Ramos (cell line): ENCODE measurements around the gene UTF1.

Source experiments
- in situ Hi-C: fragments of 300-500 bp; cut with MboI; formaldehyde crosslinking; loops from one replicate; pipeline ENCODE4 v1.14.3; 2022; ENCODE audit warnings: low sequenced_read_pairs; ENCODE audit not compliant: unreplicated experiment

The UTF1 gene

DNA sequence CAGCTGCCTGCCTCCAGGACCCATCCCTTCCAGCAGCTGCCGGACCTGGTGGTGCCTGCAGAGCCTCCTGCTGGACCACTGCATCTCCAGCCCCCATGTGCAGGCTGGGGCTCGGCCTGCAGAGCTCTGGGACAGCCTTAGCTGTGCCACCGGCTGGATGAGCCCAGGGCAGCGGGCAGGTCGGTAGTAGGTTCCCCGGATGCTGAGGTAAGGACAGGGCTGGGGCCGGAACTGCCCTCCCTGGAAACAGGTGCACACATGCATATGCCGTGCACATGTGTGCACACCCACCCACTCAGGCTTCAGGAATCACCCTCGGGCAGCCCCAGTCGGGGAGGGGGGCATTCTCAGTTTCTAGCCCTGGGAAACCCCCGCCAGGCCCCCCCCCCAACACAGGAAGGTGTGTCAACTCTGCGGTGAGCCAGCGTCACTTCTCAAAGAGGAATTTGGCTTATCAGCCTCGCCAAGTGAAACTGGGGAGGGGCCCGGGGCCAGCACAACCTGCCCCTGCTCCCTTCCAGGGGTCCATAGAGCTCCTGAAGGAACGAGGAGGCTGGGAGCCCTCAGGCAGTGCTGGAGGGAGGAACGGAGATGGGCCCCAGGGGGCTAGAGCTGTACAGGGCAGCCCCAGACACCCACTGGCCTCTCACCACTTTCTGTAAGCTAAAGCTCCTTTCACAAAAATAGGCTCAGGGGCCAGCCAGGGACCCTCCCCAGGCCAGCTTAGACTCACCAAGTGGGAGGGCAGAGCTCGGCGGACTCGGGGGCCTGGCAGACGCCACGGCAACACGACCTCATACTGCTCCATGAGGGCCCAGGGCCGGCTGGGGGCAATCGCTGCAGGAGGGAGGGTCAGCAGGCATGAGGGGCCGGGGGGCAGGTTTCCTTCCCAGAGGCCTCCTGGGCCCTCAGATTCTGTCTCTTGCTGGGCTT, 45.0 kb downstream of the UTF1 start:
- in situ Hi-C loops: no loop called here

DNA sequence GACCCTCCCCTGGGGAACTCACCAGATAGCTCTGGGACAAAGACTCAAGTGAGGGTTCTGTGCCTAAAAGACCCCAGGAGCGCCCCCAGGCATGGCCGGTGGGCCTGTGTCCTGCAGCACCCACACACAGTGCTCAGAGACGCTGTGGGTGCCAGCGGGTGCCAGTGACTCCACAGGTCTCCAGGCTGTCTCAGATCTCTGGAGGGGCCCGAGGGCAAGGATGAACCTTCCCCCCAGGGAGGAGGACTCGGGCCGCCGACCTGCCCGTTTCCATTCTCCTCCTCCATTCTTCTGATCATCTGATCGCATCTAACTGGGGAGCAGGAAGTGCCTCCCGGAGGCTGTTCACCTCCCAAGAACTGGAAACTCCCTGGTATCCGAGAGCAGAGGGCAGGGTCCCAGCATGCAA, 45.7 kb downstream of the UTF1 start:
- in situ Hi-C loops: no loop called here

DNA sequence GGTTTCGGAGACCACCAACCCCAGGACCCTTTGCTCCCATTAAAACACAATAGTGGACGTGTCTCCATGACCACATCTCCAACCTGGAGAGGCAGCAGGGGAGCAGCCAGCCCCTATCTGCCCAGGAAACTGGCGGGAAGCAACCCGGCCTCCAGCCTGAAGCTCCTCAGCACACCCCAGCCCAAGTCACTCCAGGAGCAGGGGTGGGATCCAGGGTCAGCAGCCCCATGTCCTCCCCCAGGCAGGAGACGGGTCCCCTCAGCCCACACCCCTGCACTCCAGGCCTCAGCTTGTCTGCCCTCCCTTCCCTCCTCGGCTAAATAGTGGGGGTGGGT, 46.0 kb downstream of the UTF1 start:
- in situ Hi-C loops: no loop called here

DNA sequence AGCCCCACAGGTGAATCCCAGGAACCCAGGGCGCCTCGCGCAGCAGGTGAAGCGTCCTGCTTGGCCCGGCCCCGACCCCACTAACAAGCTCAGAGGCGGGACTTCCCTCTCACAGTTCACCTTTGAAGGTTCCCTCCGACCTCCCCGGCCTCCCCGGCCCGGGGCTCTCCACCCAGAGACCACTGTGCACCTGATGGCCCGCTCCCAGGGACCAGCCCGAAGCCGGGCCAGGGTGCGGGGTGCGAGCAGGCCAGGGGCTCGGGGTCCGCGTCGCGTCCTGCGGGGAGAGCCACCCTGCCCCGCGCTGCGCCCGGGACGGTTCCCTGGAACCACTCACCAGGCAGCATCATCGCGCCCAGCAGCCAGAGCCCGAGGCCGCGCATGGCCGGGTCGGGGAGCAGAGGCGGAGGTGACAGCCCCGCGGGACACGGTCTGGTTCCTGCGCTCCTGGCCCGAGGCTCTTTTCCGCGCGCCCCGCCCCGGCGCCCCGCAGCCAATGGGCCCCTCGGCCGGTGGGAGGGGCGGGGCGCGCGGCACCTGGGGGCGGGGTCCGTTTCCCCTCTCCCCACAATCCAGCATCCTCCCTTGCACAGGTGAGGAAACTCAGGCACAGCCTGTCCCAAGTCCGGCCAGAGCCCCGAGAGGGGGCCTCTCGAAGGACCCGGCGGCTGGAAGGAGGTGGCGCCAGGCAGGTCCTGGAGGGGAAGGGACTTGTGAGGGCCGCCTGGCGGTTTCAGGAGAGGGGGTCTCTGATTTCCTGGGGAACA, 46.6 kb downstream of the UTF1 start, which contains the start of gene ADAM8:
ADAM8 (minus strand) TSS at position 434 of the 767 bp plus-strand sequence; CDS start at position 383, 51 bp downstream.
- in situ Hi-C loops: no loop called here

DNA sequence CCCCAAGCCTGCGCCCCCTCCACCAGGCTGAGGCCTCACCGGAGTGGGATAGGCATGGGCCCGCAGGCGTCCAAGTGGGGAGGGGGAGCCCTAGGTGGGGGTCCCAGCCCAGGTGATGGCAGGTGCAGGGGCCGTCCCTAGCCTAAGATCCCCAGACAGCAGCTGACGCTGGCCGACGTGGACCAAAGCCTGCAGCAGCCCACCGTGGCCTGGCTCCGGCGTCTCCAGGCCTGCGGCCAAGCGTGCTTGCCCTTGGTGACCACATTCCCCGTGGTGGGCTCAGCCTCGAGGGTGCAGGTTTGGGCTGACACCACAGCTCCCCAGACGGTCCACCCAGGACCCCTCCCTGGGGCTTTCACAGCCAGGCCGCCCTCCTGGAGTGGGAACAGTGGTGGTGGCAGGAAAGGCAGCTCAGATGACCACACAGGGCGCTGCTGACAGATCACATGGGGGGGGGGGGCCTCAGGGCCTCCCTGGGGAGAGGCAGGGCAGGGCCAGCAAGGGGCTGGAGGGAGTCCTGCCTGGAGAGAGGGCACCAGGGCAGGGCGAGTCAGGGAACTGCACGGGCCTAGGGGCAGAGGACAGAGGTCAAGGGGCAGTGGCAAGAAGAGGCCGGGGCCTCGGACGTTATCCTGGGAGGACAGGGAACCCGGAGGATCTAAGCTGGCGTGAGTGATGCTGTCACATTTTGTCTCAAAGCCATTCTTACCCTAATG, 47.4 kb downstream of the UTF1 start:
- in situ Hi-C loops: no loop called here

DNA sequence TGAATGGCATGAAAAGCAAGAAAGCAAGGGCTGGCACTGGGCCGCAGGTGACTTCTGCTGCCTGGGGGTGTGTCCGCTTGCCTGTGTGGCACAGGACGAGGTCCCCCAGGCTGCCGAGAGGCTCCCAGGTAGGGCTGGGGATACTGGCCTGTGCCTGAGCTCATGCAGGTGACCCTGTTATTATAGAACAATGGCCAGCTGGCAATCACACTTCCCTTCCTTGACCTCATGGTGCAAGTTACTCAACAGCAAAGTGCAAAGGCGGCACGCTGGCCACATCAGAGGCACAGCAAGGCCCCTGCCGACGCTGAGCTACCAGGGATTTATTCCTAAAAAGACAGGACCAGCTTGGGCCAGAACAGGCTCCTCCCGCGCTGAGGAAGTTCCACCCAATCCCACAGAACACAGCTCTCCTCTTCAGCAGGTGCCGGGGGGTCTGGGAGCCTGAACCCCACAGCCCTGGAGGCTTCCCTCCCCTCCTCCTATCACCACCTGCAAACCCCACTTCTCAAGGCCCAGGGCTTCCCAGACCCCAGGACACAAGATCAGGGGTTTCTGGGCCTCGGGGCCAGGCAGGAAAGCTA, 48.1 kb downstream of the UTF1 start:
- in situ Hi-C loops: no loop called here

DNA sequence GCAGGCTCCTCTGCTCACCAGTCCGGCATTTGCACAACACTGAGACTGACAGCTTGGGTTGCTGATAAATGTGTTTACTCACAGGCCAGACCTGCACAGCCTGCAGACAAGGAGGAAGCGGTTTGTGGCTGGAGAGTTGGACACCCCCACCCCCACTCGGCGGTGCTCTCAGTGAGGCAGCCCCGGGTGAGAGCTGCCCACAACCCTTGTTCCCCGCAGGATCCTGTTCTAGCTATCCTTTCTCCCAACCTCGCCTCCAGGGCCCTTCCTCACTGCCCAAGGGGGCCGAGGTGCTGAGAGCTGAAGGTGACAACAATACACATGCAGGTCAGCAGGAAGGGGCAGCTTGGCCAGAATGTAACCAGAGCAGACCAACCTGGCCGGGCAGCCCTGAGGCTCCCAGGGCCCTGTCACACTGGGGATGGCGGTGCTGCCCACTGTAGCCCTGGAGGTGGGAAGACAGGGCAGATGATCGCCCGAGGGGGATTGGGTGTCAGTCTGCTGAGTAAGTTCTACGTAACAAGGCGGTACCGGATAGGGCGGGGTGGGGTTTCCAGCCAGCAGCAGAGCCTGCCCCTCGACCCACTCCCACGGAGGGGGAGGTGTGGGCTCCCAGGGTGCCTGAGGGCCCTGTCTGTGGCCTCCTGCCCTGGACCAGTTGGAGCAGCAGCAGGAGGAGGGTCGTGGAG, 48.7 kb downstream of the UTF1 start:
- in situ Hi-C loops: no loop called here

DNA sequence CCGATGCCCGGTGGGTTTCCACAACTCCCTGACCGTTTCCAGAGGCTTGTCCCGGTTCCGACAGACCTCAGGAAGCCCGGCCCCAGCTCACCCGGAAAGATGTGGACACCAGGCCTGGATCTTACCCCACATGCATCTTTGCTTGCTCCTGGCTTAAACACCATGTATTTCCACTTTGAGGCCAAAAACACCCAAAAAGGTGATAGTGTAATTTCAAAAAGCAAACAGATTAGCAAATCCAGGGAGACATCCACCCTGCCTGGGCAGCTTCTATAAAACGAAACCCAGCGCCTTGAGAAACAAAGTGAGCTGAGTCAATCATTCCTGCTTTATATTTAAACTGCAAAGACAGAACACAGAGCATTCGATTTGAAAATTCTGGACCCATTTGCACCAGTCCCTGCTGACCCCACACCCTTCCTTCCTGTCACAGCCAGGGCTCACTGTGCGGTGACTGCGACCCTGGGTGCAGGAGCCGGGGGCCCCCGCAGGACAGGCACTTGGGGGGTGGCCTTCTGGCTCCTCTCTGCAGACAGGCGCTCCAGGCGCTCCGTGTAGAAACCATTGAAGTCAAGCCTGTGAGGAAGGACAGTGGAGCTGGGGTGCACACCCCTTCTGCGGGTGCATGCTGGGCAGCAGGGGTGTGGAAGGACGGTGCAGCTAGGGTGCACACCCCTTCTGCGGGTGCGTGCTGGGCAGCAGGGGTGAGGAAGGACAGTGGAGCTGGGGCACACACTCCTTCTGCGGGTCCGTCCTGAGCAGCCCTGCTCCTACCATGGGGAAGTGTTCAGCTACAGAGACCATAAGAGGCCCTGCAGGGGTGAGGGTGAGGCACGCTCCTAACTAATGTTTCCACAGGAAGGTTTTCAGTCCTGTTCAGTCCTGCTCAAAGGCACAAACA, 49.6 kb downstream of the UTF1 start:
- in situ Hi-C loops: no loop called here

DNA sequence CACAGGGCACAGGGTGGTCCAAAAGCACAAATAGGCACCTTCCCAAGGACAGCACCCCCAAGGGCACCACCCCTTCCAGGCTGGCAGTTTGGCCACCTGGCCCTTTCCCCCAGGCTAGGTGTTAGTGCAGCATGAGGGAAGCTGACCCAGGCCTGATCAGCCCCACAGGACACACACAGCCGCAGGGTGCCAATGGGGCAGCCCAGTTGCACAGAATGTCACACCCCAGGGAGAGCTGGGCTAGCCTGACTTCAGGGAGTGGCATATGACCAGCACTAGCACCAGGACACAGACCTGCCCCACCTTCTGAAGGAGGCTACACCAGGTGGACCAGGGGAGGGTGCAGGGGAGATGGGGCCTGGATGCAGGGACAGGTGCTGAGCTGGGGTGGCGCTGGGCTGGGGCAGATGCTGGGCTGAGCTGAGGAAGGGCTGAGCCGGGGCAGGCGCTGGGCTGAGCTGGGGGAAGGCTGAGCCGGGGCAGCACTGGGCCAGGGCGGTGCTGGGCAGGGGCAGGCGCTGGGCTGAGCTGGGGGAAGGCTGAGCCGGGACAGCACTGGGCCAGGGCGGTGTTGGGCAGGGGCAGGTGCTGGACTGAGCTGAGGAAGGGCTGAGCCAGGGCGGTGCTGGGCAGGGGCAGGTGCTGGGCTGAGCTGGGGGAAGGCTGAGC, 50.5 kb downstream of the UTF1 start:
- in situ Hi-C loops: no loop called here

DNA sequence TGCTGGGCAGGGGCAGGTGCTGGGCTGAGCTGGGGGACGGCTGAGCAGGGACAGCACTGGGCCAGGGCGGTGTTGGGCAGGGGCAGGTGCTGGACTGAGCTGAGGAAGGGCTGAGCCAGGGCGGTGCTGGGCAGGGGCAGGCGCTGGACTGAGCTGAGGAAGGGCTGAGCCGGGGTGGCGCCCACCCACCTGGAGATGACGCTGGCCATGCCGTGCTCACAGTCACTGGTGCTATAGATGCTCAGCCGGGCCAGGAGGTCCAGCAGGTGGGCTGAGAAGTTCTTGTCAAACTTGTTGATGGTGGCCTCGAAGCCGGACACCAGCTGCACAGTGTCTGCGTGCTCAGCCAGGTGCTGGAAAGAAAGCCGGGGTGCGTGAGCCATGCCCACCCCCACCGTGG, 51.1 kb downstream of the UTF1 start:
- in situ Hi-C loops: no loop called here
